Activated T-cell treated with anti-CD3 and anti-CD28 coated beads, Interleukin-2, amount 50 U/mL, for 48 hours (primary cell): ENCODE results near the gene IQSEC3.

ENCODE experiments used
- DNase-seq, 2 experiments: peaks; one replicate each; pipeline ENCODE4 v3.0.0-alpha.2; 2020

The IQSEC3 gene

DNA sequence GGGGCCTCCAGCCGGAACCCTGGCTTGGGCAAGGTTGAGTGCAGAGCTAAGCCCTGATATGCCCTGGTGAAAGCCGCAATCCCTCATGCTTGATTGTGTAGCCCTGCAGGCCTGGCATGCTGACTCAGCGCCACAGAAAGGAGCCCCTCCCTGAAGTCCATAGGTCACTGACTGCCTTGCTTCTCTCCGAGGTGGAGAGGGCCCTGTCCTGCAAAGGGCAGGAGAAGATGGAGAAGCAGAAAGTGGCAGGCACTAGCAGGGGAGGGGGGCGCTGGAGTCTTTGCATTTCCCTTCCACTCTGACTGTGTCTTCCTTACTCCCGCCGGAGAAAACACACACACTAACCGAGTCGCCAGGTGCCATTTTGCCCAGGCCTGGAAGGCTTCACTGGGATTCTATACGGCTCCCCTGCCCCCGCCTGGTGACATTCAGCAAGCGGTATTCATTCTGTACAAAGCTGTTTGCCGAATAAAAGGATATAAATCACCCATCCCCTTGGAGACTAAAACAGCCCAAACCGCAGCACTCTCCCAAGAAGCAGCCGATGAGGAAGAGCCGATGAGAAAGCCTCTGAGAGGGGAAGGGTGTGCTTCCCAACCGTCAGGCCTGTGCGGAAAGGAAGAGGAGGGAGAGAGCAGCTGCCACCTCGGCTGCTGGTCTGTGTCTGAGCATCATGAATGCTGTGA, 77.5 kb downstream of the IQSEC3 start:
- DNase-seq = no peak

DNA sequence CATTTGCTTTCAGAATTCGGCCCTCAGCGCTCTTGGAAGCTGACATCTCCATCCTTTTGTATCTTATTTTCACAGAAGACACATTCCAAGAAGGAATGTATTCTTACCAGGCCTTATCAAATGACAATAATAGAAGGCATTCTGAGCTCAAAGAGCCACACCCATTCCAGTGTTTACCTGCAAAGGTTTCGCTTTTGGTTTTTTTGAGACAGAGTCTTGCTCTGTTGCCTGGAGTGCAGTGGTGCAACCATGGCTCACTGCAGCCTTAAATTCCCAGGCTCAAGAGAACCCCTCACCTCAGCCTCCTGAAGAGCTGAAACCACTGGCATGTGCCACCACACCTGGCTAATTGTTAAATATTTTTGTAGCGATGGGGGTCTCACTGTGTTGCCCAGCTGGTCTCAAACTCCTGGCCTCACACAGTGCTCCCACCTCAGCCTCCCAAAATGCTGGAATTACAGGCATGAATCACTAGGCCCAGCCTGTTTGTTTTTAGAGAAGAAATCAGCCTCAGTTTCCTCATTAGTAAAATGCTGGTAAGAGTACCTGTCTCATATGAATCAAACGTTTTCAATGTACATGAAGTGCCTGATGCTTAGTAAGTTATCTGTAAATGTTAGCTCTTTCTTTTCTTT, 78.2 kb downstream of the IQSEC3 start:
- no peak for DNase-seq

DNA sequence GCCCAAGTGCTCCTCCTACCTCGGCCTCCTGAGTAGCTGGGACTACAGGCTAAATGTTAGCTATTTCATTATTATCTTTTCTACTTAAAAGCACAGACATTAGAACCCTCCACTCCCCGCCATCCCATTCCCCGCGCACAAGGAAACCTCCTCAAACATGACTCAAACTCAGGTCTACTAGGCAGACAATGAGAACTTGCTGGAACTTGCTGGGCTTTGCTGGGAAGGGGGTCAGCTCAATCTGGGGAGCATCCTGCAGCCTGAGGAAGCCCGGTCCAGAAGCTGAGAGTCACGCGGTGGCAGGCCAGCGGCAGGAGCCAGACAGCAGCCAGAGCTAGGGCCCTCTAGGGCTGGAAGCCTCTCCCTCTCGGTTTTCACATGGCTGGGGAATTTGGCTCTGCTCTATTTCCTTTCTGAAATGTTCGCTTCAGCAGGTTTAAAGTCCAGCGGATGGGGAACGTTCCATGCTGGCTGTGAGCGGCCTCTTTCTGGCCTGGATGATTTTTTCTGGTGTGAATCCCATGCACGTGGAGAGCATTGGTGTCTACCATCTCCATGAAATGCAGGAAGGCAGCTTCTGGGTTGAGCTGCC, 78.9 kb downstream of the IQSEC3 start:
- DNase-seq = no peak

DNA sequence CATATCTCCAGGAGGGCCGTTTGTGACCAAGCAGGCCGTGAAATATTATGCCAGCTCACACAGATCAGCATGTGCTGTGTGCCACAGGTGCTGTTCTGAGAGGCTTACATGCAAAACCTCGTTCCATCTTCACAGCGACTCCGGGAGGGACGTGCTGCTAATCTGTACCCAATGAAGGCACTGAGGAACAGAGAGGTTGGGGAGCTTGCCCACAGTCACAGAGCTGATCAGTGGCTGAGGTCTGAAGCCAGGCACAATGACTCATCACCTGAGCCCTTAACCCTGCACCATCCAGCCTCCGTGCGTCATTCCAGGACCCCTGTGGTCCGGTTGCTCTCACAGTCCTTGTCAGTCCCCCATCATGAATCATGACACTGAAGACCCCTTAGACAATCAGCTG, 80.7 kb downstream of the IQSEC3 start:
- no peak for DNase-seq

DNA sequence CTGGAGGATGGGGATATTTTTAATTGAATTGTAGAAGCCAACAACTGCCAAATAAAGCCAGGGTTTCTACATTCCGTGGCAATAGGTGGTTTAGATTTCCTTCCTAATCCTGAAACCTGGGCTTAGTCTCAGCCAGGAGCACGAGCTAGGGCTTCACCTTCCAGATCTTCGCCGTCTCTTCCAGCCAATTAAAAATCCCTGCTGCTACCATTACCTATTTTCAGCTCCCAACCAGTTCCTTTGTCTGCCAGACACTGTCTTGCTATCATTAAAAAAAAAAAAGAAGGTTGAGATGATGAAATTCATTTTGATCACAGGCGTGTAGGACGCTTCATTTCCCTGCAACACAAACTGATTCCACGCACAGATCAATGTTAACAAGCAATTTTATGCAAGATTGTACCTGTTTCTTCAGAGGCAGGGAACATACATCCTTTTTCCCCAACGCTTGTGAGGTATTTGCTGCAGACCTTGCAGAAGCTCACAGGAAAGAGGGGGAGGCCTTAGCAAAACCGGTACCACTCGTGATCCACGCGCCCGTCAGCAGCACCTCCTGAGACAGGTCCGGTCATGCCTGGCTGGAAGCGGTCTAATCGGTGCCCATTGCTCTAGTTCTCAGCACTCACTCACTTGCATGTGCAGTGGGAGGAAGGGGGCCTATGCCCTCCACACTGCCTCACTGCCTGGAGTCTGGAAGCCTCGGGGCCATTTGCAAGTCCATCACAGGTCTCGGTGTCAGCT, 82.3 kb downstream of the IQSEC3 start:
- DNase-seq = no peak

DNA sequence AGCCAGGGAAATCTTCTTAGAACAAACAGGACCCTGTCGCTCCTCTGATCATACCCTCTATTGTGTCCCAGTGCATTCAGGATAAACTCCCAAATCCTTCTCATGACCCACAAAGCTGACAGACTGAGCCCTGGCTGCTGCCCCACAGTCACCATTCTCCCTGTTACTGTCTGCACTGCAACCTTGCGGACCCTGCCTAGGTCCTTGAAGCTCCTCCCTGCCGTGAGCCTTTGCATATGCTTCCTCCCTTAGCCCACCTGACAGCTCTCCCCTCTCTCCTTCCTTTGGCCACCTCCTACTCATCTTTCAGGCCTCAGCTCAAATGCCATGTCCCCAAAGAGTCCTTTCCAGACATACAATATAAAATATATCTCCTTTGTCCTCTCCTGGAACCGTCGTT, 85.0 kb downstream of the IQSEC3 start:
- DNase-seq = no peak

DNA sequence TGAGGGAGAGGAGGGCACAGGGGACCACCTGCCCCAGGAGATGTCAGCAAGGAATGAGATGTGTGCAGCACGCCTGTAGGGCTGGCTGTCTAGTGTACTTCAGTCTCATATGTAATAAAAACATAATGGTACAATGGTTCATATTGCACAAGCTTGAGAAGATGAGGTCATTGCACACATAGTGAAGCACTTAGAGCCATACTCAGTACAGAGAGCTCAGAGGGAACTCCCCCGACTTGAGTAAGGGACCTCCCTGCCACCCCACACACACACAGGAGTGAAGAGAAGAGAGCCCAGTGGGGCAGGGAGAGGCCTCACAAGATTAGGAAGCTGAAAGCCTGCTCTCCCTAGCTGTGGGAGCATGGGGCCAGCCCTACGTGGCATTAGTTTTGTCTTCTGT, 85.9 kb downstream of the IQSEC3 start:
- DNase-seq = no peak

DNA sequence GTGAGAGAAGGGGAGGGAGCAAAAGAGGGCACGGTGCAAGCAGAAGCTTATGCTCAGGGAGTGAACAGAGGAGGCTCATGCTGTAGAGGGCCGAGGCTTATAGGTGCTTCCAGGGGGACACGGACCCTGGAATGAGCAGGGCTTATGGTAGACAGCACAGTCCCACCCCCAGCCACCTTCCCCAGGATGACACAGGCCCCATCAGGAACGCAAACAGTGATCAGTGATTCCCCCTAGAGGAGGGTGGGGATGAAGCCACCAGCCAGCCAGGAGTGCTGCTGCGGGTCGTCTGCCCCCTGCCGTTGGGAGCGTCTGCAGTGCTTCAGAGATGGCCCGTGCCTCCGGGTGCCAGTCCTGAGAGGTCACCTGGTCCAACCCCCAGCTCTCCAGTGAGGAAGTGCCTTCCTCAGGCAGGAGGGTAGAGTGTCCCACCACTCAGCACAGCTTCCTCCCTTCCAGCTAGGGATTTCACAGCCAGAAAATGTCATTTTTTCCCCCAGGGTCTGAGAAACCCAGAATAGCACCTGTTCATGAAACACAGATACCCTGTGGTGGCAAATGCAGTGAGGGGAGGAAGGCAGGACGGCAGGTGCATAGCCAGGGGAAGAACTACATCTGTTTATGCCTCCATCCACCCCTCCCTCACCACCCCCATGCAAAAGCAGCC, 86.6 kb downstream of the IQSEC3 start:
- peak; percentile 77 to 80 for DNase-seq

DNA sequence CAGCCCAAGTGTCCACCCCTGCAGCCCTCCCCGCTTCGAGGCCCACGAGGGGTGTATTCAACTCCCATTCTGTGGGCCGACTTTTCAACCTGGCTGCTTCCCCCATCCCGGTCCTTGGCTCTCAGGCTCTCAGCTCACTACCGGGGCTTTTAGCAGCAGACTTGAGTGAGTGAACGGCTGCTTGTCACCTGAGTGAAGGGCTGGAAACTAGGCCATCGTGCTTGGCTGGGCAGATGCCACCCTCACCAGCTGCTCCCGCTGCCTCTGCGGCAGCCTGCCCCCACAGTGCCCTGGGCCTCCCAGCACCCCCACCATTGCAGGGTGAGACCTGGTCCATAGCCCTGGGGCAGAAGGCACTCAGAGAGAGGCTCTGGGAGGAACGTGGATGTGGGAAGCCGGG, 87.5 kb downstream of the IQSEC3 start:
- no peak for DNase-seq

DNA sequence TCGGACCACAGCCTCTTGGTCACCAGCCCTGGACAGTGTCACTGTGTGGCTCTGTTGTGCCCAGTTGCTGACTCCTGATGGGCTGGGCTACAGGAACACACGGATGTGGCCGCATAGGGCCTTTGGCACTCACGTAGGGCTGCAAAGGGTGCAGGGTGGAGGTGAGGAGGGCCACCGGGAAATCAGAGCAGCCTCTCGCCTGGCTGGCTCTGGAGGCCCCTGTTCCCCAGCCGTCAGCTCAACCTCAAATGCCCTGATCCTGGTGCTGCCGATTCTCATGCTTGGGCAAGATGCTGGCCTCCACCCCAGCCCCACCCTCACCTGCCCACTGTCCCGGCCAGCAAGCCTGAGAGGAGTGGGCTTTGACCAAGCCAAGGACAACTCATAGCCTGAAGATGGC, 88.4 kb downstream of the IQSEC3 start:
- DNase-seq = no peak

DNA sequence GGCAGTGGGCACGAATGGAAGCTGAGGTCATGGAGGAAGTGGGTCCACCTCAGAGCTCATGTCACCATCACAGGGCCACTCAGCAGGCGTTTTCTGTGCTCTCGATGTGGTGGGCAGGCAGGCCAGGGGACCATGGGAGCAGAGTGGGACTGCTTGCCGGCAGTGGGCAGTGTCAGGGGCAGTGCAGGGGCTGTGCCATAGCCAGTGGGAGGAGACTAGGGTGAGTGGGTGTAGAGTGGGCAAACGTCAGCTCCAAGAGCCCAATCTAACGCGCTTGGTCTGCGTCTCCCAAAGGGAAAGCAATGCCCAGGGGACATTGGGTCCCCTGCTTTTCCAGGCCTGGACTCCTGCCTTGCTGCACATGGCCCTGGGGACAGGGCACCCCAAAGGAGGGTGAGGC, 89.1 kb downstream of the IQSEC3 start:
- no peak for DNase-seq

DNA sequence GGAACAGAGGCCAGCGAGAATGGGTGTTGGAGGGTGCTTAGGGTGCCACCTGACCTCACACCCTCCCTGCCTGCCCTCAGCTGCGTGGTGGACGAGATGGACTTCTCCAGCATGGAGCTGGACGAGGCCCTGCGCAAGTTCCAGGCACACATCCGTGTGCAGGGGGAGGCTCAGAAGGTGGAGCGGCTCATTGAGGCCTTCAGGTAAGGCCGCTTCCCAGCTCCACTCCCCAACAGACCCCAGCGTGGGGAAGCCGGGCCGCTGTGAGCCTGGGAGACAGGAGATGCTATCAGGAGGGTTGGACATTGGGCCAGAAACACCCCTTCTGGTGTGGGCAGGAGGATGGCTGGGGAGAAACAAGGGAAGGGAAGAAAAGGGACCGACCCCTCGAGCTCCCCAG, 90.4 kb downstream of the IQSEC3 start:
- DNase-seq = no peak

DNA sequence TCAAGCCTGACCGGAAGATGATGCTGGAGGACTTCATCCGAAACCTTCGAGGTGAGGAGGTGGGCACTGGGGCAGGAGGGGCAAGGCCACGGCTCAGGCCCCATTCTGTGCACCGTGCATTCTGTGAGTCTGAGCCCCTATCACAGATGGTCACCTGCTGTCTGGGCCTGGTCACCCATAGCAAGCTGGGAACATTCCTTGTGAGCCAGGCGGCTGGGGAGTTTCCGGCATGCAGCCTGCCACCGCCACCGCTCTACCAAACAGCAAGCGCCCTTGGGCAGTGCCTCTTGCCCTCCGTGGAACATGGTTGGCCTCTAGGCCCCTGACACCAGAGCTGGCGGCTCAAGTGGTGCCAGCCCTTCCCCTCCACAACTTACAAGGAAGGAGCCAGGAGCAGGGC, 91.1 kb downstream of the IQSEC3 start:
- DNase-seq = no peak

DNA sequence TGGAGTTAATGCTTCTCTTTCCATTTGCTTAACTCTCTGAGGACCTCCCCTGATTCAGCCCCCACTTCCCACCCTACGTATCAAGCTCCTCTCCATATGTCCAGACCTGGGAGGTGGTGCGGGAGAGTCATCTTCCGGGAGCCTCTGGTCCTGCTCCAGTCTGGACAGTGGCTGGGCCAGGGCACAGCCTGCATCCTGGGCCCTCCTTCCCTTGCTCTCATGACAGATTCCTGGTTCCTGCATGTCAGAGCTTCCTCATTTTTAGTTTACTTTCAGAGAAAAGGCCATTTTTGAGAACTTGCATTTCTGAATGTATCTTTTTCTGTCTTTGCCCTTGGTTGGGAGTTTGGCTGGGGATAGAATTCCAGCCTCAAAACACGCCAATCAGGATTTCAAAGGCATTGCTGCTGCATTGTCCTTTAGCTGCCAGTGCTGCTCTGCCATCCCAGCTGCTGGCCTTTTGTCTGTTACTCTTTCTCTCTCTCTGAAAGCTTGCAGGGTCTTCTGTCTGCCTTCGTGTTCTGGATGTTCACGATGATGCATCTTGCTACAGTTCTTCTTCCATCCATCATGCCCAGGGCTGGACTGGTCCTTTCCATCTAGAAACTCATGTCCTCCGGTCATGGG, 92.7 kb downstream of the IQSEC3 start:
- DNase-seq = no peak

DNA sequence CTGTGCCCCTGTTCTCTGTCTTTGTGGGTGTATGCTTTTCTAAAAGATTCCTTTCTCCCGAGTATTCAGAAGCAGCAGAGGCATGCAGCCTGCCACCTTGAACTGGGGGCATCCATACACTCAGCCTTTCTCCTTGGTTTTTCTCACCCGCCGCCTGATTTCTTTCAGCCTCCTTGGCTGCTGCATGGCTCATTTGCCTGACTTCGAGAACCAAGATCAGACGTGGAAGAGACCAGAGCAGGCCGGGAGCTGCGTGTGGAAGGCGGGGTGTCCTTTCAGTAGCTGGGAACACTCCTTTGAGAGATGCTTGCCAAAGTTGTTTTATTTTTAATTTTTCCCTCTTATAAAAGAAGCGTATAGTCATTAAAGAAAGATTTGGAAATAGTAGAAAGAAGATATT, 94.3 kb downstream of the IQSEC3 start:
- DNase-seq = no peak

DNA sequence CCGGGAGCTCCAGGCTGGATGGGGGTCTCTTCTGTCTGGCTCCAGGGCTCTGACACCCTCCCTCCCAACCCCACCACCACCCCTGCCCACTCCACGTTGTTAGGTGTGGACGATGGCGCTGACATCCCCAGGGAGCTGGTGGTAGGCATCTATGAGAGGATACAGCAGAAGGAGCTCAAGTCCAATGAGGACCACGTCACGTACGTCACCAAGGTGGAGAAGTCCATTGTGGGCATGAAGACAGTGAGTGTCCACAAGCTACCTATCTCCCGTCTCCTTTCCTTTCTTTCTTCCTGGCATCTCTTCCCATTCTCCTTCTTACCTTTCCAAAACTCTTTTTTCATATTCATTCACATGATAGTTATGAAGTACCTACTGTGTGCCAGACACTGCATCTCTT, 95.3 kb downstream of the IQSEC3 start:
- DNase-seq = no peak

DNA sequence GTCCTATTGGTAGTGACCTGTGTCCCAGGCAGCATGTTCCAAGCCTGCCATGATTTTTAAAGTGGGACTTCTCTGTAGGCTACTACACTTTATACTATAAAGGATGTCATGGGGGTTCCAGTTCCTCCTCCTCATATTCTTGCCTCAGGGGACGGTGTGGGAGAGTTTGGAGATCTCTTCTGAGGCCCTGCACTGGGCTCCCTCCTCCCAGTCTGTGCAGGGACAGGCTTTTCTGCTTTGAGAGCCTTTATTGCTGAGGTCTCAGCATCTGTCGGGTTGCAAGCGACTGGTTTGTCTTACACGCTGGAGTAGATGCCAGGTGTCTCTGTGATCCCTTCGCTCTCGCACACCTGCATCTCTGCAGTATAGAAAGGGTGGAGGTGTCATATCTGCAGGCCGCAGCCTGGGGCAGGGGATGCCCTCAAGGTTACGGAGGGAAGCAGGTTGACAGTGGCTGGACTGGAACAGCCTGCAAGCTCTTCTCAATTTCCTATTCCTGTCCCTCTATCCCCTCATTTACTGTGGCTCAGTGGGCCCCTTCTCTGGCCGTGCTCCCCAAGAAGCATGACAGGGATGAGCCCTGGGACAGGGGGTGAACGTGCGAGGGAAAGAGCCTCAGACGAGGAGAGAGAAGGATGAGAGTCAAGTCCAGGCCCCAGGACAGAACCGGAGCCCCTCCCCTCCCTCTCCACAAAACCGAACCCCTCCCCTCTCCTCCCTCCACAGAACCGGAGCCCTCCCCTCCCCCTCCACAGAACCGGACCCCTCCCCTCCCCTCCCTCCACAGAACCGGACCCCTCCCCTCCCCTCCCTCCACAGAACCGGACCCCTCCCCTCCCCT, 96.1 kb downstream of the IQSEC3 start:
- DNase-seq = no peak

DNA sequence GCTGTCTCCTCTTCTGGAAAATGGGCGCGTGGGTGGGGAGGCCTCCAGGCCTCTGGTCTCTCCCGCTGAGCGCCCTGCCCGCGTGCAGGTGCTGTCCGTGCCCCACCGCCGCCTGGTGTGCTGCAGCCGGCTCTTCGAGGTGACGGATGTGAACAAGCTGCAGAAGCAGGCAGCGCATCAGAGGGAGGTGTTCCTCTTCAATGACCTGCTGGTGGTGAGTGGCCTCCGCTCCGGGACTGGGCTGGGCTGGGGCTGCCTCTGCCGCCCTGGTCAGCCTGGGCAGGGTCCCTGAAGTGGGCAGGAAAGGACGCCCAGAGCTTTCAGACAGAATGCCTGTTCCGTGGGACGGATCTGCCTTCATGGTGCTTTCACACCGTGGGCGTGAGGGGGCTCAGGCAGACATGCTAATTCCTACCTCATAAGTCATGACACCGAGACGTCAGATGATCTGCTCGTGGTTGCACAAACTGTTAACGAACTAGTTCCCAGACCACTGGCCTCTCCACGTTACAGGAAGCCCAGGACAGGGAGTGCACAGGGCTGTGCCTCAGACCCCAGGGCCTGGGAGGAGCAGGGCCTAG, 96.9 kb downstream of the IQSEC3 start:
- no peak for DNase-seq

DNA sequence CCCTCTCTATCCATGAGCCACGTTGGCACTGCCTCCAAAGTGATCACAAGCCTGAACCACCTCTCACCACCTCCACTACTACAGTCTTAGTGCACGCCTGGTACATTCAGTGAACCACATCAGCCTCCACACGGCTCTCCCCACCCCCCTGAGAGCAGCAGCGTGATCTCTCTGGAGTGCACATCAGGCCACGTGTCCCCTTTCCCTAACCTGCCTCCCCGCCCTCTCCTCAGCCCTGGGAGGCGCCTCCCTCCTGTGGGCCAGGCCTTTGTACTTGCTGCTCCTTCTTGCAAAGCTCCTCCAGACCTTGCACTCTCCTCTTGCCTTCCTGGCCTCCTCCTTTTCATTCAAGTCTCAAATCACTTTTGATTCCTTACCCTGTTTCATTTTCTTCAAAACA, 97.6 kb downstream of the IQSEC3 start:
- DNase-seq = no peak

DNA sequence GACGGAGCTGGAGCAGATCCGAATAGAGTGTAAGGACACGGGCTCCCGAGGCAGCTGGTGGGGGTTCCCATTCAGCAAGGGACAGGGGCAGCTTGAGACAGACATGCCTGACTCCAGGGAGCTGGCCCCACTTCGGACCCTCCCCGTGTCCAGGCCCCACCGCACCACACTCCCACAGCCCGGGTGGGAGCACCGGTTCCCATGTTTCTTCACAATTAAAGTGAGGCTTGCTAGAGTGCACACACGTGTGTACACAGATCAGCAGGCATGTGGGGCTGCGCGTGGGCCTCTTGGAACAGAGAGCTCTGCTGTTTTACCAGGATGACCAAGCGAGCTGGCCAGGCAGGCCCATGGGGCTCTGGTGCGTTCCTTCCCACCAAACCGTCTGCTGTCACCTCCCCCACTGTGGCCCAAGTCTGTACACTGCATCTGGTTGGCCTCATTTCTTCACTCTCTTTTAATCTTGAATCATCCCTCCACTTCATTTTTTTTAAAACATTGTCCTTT, 99.3 kb downstream of the IQSEC3 start:
- DNase-seq = no peak

DNA sequence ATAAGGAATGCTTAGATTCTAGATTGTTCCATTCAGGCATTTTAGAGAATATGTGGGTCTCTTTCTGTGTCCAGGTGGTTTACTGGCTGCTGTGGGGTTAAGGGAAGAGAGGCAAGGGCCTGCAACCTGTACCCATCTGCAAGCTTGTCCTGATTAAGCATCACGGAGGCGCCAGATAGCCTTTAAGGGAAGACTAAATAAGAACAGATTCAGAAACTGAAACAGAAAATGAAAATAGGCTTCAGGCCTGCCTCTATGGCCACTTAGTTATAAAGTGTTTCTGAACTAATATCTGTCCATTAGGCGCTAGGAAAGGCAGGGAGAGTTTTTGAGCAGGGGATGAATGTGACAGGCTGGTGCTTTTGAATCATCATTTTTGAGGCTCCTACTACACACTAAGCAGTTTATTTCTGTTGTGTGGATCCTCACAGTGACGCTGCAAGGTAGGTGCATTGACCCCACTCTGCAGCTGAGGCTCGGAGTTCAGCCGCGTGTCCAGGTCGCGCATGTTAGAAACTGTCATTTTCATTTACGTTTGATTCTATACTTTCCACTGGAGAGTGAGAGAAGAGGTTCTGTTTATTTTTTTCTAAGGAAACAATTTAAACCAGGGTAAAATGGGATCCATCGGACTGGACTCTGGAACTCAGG, 100.0 kb downstream of the IQSEC3 start:
- no peak for DNase-seq
